GM12878 (cell line): ENCODE data around the gene NAA25. TPM values are rescaled to one million over a fixed set of nuclear protein-coding genes. Genes with fewer than 3 reads are reported as not detected.

Experiments used
- ATAC-seq: fragments of 200-7000 bp; cut with Tn5 transposase; 3 replicates; pipeline ENCODE4 v1.9.1; 2020; ENCODE audit warnings: mild to moderate bottlenecking, moderate library complexity
- BruUV-seq: library from RNA; stranded (reverse); fragments of 400-500 nt; replicated peaks from 2 replicates; lab custom pipeline; 2021; lab: Mats Ljungman, UMichigan
- CTCF ChIA-PET: fragments of 300-600 bp; sonication (Branson Sonifier 250); formaldehyde crosslinking; extraction: SDS; loops from one replicate; lab custom pipeline; 2021; ENCODE audit warnings: inconsistent platforms; lab: Yijun Ruan, JAX
- POLR2A ChIA-PET: fragments of 350-600 bp; formaldehyde crosslinking; extraction: SDS; loops from one replicate; lab custom pipeline; 2021; ENCODE audit warnings: inconsistent platforms; lab: Charles Lee
- RAD21 ChIA-PET: fragments of 300-600 bp; sonication (Branson Sonifier 250); formaldehyde crosslinking; loops from one replicate; lab custom pipeline; 2023; ENCODE audit warnings: antibody characterized with exemption; ENCODE audit not compliant: unreplicated experiment; lab: Charles Lee
- SMC1A ChIA-PET: fragments of 300-600 bp; sonication (Branson Sonifier 250); formaldehyde crosslinking; loops from one replicate; lab custom pipeline; 2023; ENCODE audit not compliant: unreplicated experiment, uncharacterized antibody; lab: Charles Lee
- DNase-seq: peaks from one replicate; pipeline ENCODE4 v3.0.0-alpha.2; 2011; ENCODE audit warnings: low read depth, low spot score
- FAIRE-seq: peaks from 3 replicates; lab custom pipeline; 2011; peaks lifted over from hg19 to GRCh38; lab: Jason Lieb, UNC
- H2AFZ ChIP-seq: 2 replicates; pipeline ENCODE4 v1.6.0; 2011; ENCODE audit warnings: low read depth, low read length, control low read depth; ENCODE audit not compliant: control insufficient read depth
- H3K27ac ChIP-seq: 2 replicates; pipeline ENCODE4 v1.5.1; 2011; ENCODE audit warnings: control low read depth; ENCODE audit not compliant: control insufficient read depth, insufficient read depth
- H3K27me3 ChIP-seq, 2 experiments: replicated peaks in 1 of 2; 2 replicates each; pipeline versions ENCODE4 v1.6.0 to v1.6.1; 2011; ENCODE audit warnings: low read length in 1 of 2; ENCODE audit not compliant: control insufficient read depth in 2 of 2, insufficient read depth in 2 of 2
- H3K36me3 ChIP-seq, 2 experiments: 2 replicates each; pipeline ENCODE4 v1.5.1; 2011; ENCODE audit warnings: low read length in 1 of 2; ENCODE audit not compliant: control insufficient read depth in 2 of 2, insufficient read depth in 2 of 2
- H3K4me1 ChIP-seq: 2 replicates; pipeline ENCODE4 v1.6.1; 2011; ENCODE audit warnings: mild to moderate bottlenecking, low read length, moderate library complexity, mixed read lengths; ENCODE audit not compliant: control insufficient read depth, insufficient read depth
- H3K4me2 ChIP-seq: 2 replicates; pipeline ENCODE4 v1.6.0; 2011; ENCODE audit warnings: control low read depth; ENCODE audit not compliant: control insufficient read depth, insufficient read depth
- H3K4me3 ChIP-seq: fragments of 200-600 bp; sonication (generic); 2 replicates; pipeline ENCODE4 v1.5.1; 2016
- H3K79me2 ChIP-seq: 2 replicates; pipeline ENCODE4 v1.6.0; 2011; ENCODE audit warnings: low read length; ENCODE audit not compliant: control insufficient read depth, insufficient read depth
- H3K9ac ChIP-seq: 2 replicates; pipeline ENCODE4 v1.8.0; 2011; ENCODE audit warnings: low read length, control low read depth, mixed read lengths; ENCODE audit not compliant: control insufficient read depth, insufficient read depth
- H3K9me3 ChIP-seq: replicated peaks from 3 replicates; pipeline ENCODE4 v1.5.1; 2011; ENCODE audit warnings: mild to moderate bottlenecking, low read length; ENCODE audit not compliant: control insufficient read depth, insufficient read depth
- H4K20me1 ChIP-seq: 2 replicates; pipeline ENCODE4 v1.6.0; 2011; ENCODE audit not compliant: control insufficient read depth, insufficient read depth
- CREB1 ChIP-seq: IDR thresholded peaks from 2 replicates; pipeline ENCODE4 v1.6.1; 2012; ENCODE audit warnings: low read depth, mild to moderate bottlenecking, inconsistent platforms
- EGR1 ChIP-seq, 2 experiments: IDR thresholded peaks; 1 replicate in 1 of 2; 2 replicates in 1 of 2; pipeline ENCODE4 v1.6.1; 2011 to 2012; ENCODE audit warnings: low read depth in 2 of 2, low read length in 2 of 2, borderline replicate concordance in 1 of 2, mild to moderate bottlenecking in 1 of 2, moderate library complexity in 1 of 2
- GABPA ChIP-seq: IDR thresholded peaks from 2 replicates; pipeline ENCODE4 v1.6.1; 2014; ENCODE audit warnings: antibody characterized with exemption, low read depth, mild to moderate bottlenecking, inconsistent platforms
- HDAC6 ChIP-seq: fragments of 200-600 bp; sonication (generic); IDR thresholded peaks from one replicate; pipeline ENCODE4 v1.8.0; 2017; ENCODE audit warnings: antibody characterized with exemption; ENCODE audit not compliant: unreplicated experiment
- HSF1 ChIP-seq: fragments of 150-350 bp; IDR thresholded peaks from 2 replicates; pipeline ENCODE4 v1.6.1; 2014; ENCODE audit warnings: mild to moderate bottlenecking, low read depth, low read length
- IKZF1 ChIP-seq: fragments of 450-650 bp; conservative IDR thresholded peaks from 2 replicates; pipeline ENCODE4 v1.6.1; 2017; ENCODE audit warnings: antibody characterized with exemption, mild to moderate bottlenecking
- JUND ChIP-seq: IDR thresholded peaks from 2 replicates; pipeline ENCODE4 v1.6.1; 2012; ENCODE audit warnings: low read depth, mild to moderate bottlenecking, low read length, improper control_type of control experiment, moderate library complexity
- MTA2 ChIP-seq: fragments of 450-650 bp; IDR thresholded peaks from 2 replicates; pipeline ENCODE4 v1.6.1; 2016; ENCODE audit warnings: low read depth, mild to moderate bottlenecking, moderate library complexity
- POLR2AphosphoS2 ChIP-seq: IDR thresholded peaks from 2 replicates; pipeline ENCODE4 v1.6.1; 2011; ENCODE audit warnings: low read depth, mild to moderate bottlenecking, low read length, improper control_type of control experiment, moderate library complexity
- RBBP5 ChIP-seq: fragments of 200-600 bp; sonication (generic); conservative IDR thresholded peaks from 2 replicates; pipeline ENCODE4 v1.6.1; 2016
- SPI1 ChIP-seq: IDR thresholded peaks from 2 replicates; pipeline ENCODE4 v1.6.1; 2011; ENCODE audit warnings: low read depth, mild to moderate bottlenecking, low read length, moderate library complexity, borderline replicate concordance; ENCODE audit not compliant: insufficient read depth
- TCF12 ChIP-seq: IDR thresholded peaks from 2 replicates; pipeline ENCODE4 v1.6.1; 2011; ENCODE audit warnings: low read depth, mild to moderate bottlenecking, low read length
- ZNF274 ChIP-seq: IDR thresholded peaks from one replicate; pipeline ENCODE4 v1.8.0; 2011; ENCODE audit not compliant: insufficient read length, insufficient read depth
- whole genome bisulfite sequencing: methylation state at CpG from one replicate; pipeline ENCODE4 v1.1.6; 2016; ENCODE audit warnings: low lambda C conversion rate; ENCODE audit not compliant: insufficient replicate concordance, insufficient coverage; ENCODE audit errors: missing lambda C conversion rate; 5-methylcytosine and 5-hydroxymethylcytosine counted together
- in situ Hi-C: fragments of 300-500 bp; cut with MboI; formaldehyde crosslinking; loops from 9 replicates; pipeline ENCODE4 v1.14.3; 2018; ENCODE audit warnings: mixed read lengths
- intact Hi-C: fragments of 100-400 bp; cut with micrococcal nuclease; formaldehyde crosslinking; loops from one replicate; pipeline ENCODE4 v1.14.2; 2022; ENCODE audit not compliant: unreplicated experiment
- polyA plus RNA-seq, 11 experiments: library from polyadenylated mRNA; depleted of rRNA in 4 of 11; unstranded in 6 of 11; stranded (reverse) in 5 of 11; fragments of >200 nt; fragmentation: Nextera tagmentation in 4 of 11; fragmentation: Illumina TruSeq in 1 of 11; extraction: Ambion mirVana in 4 of 11; extraction: Trizol in 1 of 11; gene quantifications; 1 replicate in 1 of 11; 2 replicates in 10 of 11; pipeline versions ENCODE4 v1.2.1 to v1.2.3, GENCODE V29; 2011 to 2016; ENCODE audit warnings: inconsistent platforms in 2 of 11, missing spikeins in 2 of 11, low read depth in 1 of 11
- total RNA-seq, 4 experiments: library from RNA; depleted of rRNA in 3 of 4; stranded (reverse); fragments of >200 nt in 3 of 4; fragmentation: Illumina TruSeq in 1 of 4; extraction: Trizol in 1 of 4; gene quantifications; 2 replicates each; pipeline versions ENCODE4 v1.2.1 to v1.2.3, GENCODE V29; 2013 to 2021
- TF ChIP-seq, protein P1 (sequence below): IDR thresholded peaks from 2 replicates; pipeline ENCODE4 v1.6.1; 2011; ENCODE audit warnings: low read depth, low read length, improper control_type of control experiment, borderline replicate concordance
- TF ChIP-seq, protein P2 (sequence below): IDR thresholded peaks from 2 replicates; pipeline ENCODE4 v1.6.1; 2012; ENCODE audit warnings: improper control_type of control experiment, low read depth, low read length; ENCODE audit not compliant: insufficient replicate concordance

Gene NAA25
- total and polyA plus RNA-seq, 10 of the 15 experiments (the other 5 are each of a cell fraction or from before 2014, with no cell fraction given) = 15.0 to 39.2 (median 29.4) TPM

DNA sequence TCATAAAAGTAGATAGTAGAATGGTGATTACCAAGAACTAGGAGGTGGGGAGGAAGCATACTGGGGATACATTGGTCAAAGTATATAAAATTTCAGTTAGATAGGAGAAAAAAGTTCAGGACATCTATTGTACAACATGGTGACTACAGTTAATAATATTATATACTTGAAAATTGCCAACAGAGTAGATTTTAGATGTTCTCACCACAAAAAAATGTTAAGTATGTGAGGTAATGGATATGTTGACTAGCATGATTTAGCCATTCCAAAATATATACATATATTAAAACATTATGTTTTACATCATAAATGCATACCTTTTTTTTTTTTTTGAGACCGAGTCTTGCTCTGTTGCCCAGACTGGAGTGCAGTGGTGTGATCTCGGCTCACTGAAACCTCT lies 126.6 kb downstream of the NAA25 start (continued):
- TF ChIP-seq, protein P1, sequence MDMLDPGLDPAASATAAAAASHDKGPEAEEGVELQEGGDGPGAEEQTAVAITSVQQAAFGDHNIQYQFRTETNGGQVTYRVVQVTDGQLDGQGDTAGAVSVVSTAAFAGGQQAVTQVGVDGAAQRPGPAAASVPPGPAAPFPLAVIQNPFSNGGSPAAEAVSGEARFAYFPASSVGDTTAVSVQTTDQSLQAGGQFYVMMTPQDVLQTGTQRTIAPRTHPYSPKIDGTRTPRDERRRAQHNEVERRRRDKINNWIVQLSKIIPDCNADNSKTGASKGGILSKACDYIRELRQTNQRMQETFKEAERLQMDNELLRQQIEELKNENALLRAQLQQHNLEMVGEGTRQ = no peak
- no peak for TF ChIP-seq MTA2

GRCh38 chr12:111980598-111980997 lies 128.0 kb downstream of the NAA25 start:
- SMC1A ChIA-PET = no interaction called here
- DNase-seq (no peak), FAIRE-seq (no peak), ATAC-seq (no peak)
- no peak overlapping the region for H3K4me3 ChIP-seq
- no peaks in the 10 kb centered on the region for H3K36me3 ChIP-seq
- no peak overlapping the region for H3K4me2 ChIP-seq
- in situ Hi-C loops = no loop called here
- intact Hi-C loops = no loop called here
- 58% methylated on average over 5 of the region's 5 CpGs for WGBS
- RAD21 ChIA-PET = interaction anchor here (1.0 kb wide), 1 partner anchor 35 kb away, joined by 4 read pairs; no protein-coding TSS in a partner anchor
- CTCF ChIA-PET = no interaction called here
- no peak overlapping the region for H2AFZ ChIP-seq
- H3K79me2 ChIP-seq = no peaks in the 10 kb centered on the region
- no peaks in the 10 kb centered on the region for H3K9me3 ChIP-seq
- H3K4me1 ChIP-seq = no peaks in the 10 kb centered on the region
- no peak overlapping the region for H3K27ac ChIP-seq
- H3K27me3 ChIP-seq = no peaks in the 10 kb centered on the region
- H4K20me1 ChIP-seq = no peaks in the 10 kb centered on the region; the same call in 1 of the 2 replicates
- POLR2A ChIA-PET = no interaction called here
- no TSS peak for BruUV-seq
- no peak overlapping the region for H3K9ac ChIP-seq
- TF ChIP-seq CREB1 (no peak), RBBP5 (no peak), TCF12 (no peak), GABPA (no peak), ZNF274 (no peak), HDAC6 (no peak), SPI1 (no peak), EGR1 (IDR thresholded peaks at IDR 0.05; ENCODE audit: borderline replicate concordance in 1 of 2, low read depth in 2 of 2, low read length in 2 of 2) (no peak), HSF1 (no peak), POLR2AphosphoS2 (no peak), IKZF1 (no peak), JUND (no peak)
- TF ChIP-seq, protein P2, sequence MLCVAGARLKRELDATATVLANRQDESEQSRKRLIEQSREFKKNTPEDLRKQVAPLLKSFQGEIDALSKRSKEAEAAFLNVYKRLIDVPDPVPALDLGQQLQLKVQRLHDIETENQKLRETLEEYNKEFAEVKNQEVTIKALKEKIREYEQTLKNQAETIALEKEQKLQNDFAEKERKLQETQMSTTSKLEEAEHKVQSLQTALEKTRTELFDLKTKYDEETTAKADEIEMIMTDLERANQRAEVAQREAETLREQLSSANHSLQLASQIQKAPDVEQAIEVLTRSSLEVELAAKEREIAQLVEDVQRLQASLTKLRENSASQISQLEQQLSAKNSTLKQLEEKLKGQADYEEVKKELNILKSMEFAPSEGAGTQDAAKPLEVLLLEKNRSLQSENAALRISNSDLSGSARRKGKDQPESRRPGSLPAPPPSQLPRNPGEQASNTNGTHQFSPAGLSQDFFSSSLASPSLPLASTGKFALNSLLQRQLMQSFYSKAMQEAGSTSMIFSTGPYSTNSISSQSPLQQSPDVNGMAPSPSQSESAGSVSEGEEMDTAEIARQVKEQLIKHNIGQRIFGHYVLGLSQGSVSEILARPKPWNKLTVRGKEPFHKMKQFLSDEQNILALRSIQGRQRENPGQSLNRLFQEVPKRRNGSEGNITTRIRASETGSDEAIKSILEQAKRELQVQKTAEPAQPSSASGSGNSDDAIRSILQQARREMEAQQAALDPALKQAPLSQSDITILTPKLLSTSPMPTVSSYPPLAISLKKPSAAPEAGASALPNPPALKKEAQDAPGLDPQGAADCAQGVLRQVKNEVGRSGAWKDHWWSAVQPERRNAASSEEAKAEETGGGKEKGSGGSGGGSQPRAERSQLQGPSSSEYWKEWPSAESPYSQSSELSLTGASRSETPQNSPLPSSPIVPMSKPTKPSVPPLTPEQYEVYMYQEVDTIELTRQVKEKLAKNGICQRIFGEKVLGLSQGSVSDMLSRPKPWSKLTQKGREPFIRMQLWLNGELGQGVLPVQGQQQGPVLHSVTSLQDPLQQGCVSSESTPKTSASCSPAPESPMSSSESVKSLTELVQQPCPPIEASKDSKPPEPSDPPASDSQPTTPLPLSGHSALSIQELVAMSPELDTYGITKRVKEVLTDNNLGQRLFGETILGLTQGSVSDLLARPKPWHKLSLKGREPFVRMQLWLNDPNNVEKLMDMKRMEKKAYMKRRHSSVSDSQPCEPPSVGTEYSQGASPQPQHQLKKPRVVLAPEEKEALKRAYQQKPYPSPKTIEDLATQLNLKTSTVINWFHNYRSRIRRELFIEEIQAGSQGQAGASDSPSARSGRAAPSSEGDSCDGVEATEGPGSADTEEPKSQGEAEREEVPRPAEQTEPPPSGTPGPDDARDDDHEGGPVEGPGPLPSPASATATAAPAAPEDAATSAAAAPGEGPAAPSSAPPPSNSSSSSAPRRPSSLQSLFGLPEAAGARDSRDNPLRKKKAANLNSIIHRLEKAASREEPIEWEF = no peak
